ENCODE measurements around the gene PNKP. TPM values are rescaled to one million over a fixed set of nuclear protein-coding genes. Genes with fewer than 3 reads are reported as not detected.

Gene PNKP
- total and polyA plus RNA-seq, 9 donors = 6.8 to 111 (median 53.9) TPM

GRCh38 chr19:49840321-49840720 lies 27.1 kb downstream of the PNKP start:
- WGBS, 3 donors = 83 to 88% (median 84%) methylated on average over 11 of the region's 11 CpGs
- Histone ChIP-seq H3K9me3 (no peaks in the 10 kb centered on the region), H3K36me3 (no peaks in the 10 kb centered on the region), H3K27me3 (no peaks in the 10 kb centered on the region), H3K4me3 (no peak overlapping the region), H3K4me1 (ENCODE audit: insufficient read depth) (no peaks in the 10 kb centered on the region), H3K27ac (no peak overlapping the region)
- TF ChIP-seq, protein P1, sequence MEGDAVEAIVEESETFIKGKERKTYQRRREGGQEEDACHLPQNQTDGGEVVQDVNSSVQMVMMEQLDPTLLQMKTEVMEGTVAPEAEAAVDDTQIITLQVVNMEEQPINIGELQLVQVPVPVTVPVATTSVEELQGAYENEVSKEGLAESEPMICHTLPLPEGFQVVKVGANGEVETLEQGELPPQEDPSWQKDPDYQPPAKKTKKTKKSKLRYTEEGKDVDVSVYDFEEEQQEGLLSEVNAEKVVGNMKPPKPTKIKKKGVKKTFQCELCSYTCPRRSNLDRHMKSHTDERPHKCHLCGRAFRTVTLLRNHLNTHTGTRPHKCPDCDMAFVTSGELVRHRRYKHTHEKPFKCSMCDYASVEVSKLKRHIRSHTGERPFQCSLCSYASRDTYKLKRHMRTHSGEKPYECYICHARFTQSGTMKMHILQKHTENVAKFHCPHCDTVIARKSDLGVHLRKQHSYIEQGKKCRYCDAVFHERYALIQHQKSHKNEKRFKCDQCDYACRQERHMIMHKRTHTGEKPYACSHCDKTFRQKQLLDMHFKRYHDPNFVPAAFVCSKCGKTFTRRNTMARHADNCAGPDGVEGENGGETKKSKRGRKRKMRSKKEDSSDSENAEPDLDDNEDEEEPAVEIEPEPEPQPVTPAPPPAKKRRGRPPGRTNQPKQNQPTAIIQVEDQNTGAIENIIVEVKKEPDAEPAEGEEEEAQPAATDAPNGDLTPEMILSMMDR (IDR thresholded peaks at IDR 0.05) = no peak
- TF ChIP-seq EP300 (IDR thresholded peaks at IDR 0.05) (no peak), POLR2A (IDR thresholded peaks at IDR 0.05) (no peak)
- no peak for DNase-seq
- intact Hi-C loops (cut with DNase I) = no loop called here

- intact Hi-C loops (cut with DNase I) = no loop called here
- no peak for DNase-seq
- 82 to 84% (median 83%) methylated on average over 11 of the region's 11 CpGs for WGBS, 3 donors
Observed at GRCh38 chr19:49839713-49840112, 27.7 kb downstream of the PNKP start.

GRCh38 chr19:49838885-49839588 lies 28.3 kb downstream of the PNKP start:
- TF ChIP-seq, protein P1 (IDR thresholded peaks at IDR 0.05) = no peak
- TF ChIP-seq EP300 (IDR thresholded peaks at IDR 0.05) (no peak), POLR2A (IDR thresholded peaks at IDR 0.05) (no peak)
- Histone ChIP-seq H3K4me3 (no peak overlapping the region), H3K4me1 (ENCODE audit: insufficient read depth) (no peaks in the 10 kb centered on the region), H3K9me3 (no peaks in the 10 kb centered on the region), H3K27me3 (no peaks in the 10 kb centered on the region), H3K27ac (no peak overlapping the region), H3K36me3 (no peaks in the 10 kb centered on the region)
- WGBS, 3 donors = 93 to 95% (median 93%) methylated on average over 18 of the region's 18 CpGs
- intact Hi-C loops (cut with DNase I) = no loop called here
- DNase-seq = no peak

More at GRCh38 chr19:49839713-49840112, 27.7 kb downstream of the PNKP start:
- Histone ChIP-seq H3K9me3 (no peaks in the 10 kb centered on the region), H3K4me3 (no peak overlapping the region), H3K4me1 (ENCODE audit: insufficient read depth) (no peaks in the 10 kb centered on the region), H3K27ac (no peak overlapping the region), H3K27me3 (no peaks in the 10 kb centered on the region), H3K36me3 (no peaks in the 10 kb centered on the region)
- TF ChIP-seq POLR2A (IDR thresholded peaks at IDR 0.05) (no peak), EP300 (IDR thresholded peaks at IDR 0.05) (no peak)
- TF ChIP-seq, protein P1 (IDR thresholded peaks at IDR 0.05) = no peak

DNA sequence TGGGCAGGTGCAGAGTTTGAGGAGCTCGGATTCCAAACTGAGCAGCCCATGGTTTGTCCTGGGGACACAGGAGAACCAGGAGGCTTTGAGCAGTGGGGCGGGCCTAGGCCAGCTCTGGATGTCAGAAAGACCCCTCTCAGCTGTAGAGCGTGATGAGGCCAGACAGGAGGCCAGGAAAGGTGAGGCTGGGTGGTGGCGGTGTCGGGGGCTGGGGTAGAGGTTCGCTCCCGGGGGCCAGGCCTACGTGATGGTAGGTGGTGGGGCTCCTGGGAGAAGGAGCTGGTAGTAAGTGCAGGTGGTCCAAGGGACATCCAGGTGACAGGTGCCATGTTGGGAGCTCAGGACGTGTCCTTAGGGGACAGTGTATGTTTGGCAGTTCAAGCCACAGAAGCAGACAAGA lies 30.0 kb downstream of the PNKP start:
- Histone ChIP-seq H3K36me3 (no peaks in the 10 kb centered on the region), H3K9me3 (no peaks in the 10 kb centered on the region), H3K4me1 (ENCODE audit: insufficient read depth) (no peaks in the 10 kb centered on the region), H3K27ac (no peak overlapping the region), H3K4me3 (no peak overlapping the region), H3K27me3 (no peaks in the 10 kb centered on the region)
- TF ChIP-seq POLR2A (IDR thresholded peaks at IDR 0.05) = no peak
- intact Hi-C loops (cut with DNase I) = no loop called here
- 92 to 97% (median 94%) methylated on average over 9 of the region's 9 CpGs for WGBS, 3 donors
- DNase-seq = no peak

GRCh38 chr19:49837009-49837310 lies 30.4 kb downstream of the PNKP start:
- Histone ChIP-seq H3K4me3 (no peak overlapping the region), H3K27me3 (no peaks in the 10 kb centered on the region), H3K9me3 (no peaks in the 10 kb centered on the region), H3K36me3 (no peaks in the 10 kb centered on the region), H3K27ac (no peak overlapping the region), H3K4me1 (ENCODE audit: insufficient read depth) (no peaks in the 10 kb centered on the region)
- no peak for DNase-seq
- intact Hi-C loops (cut with DNase I) = no loop called here
- TF ChIP-seq POLR2A (IDR thresholded peaks at IDR 0.05) = no peak
- TF ChIP-seq, protein P1 (IDR thresholded peaks at IDR 0.05) = no peak
- TF ChIP-seq EP300 (IDR thresholded peaks at IDR 0.05) = no peak
- 81 to 90% (median 85%) methylated on average over 5 of the region's 5 CpGs for whole genome bisulfite sequencing, 3 donors
